NCI-H1417 treated with DMSO at 0.1 percent for 48 hours (cell line): ENCODE data around the gene MCM6.

ENCODE experiments used
- DNase-seq: peaks from one replicate; lab custom pipeline; 2025; lab: John Stamatoyannopoulos, UW

The MCM6 gene

GRCh38 chr2:135863233-135863632 lies 13.0 kb downstream of the MCM6 start:
- DNase-seq = no peak

DNA sequence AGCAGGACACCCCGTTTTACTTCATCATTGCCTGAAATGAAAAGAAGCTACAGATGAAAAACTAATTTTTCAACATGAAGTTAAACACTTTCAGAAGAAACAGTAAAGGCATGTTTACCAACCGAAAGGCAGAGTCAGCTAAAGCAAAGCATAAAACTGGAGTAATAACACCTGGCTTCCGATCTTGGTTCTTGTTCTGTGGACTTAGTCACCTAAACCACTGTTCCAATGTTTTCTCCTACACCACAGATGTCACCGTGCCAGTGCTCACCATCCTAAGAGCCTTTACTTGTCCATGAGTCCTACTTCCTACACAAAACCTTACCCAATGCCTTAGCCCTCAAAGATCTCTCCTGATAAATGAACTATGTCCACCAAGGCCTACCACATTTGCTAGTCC lies 13.5 kb downstream of the MCM6 start:
- DNase-seq = no peak

- no peak for DNase-seq
Measured at GRCh38 chr2:135853401-135853800, 22.8 kb downstream of the MCM6 start.

GRCh38 chr2:135851858-135852257 lies 24.4 kb downstream of the MCM6 start:
- DNase-seq = no peak

- no peak for DNase-seq
Measured at GRCh38 chr2:135850892-135851668, 25.2 kb downstream of the MCM6 start.

DNA sequence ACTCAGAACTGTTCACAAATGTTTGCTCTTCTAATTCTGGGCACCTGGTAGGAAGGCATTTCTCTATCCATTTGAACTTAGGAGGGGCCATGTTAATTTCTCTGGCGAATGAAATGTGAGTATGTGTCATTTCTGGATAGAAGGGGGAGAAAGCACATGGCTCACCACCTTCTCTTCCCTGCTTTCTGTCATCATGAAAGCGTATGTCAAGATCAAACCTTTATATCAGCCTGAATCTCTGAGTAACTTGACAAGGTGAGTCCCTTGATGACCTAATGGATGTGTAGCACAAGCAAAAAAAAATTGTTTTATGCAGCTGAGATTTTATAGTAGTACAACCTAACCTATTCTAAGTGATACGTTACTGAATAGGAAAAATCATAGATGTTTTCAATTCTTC lies 27.2 kb downstream of the MCM6 start:
- no peak for DNase-seq

- no peak for DNase-seq
Measured at GRCh38 chr2:135845997-135846396, 30.2 kb downstream of the MCM6 start.

GRCh38 chr2:135845257-135845656 lies 31.0 kb downstream of the MCM6 start:
- DNase-seq = no peak

- DNase-seq = no peak
Measured at GRCh38 chr2:135844301-135844895, 31.8 kb downstream of the MCM6 start.

GRCh38 chr2:135843671-135844070 lies 32.6 kb downstream of the MCM6 start:
- DNase-seq = no peak

DNA sequence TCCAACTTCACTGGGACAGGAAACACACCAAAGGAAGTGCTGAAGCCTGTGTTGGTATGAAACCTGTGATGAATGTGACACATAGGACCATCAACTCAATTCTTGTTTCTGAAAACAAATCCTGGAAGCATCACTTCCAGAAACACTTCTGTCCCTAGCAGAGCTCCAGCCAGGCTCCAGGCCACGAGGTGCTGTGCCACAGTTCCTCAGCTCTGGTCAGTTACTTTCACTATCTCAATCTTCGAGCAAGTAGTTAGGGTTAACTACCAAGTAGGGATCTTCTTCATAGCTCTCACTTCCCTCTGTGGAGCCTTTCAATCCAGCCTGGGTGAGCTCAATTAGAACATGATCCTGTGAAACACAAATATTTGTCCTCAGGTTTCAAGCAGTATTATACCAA lies 35.6 kb downstream of the MCM6 start:
- DNase-seq = no peak

- DNase-seq = no peak
Measured at GRCh38 chr2:135839713-135840112, 36.5 kb downstream of the MCM6 start.

DNA sequence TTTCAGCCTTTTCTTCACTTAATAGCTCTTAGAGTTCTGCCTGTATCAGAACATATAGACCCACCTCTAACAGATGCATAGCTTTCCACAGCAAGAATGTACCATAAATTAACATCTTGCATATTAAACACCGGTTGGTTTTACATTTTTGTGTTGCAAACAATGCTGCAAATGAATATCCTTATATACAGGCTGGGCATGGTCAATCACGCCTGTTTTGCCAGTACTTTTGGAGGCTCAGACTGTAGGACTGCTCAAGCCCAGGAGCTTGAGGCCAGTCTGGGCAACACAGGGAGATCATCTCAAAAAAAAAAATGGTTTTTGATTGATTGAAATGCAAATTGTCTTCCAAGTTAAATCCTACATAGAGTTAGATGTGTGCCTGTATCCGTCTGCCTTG lies 37.7 kb downstream of the MCM6 start:
- DNase-seq = no peak

- no peak for DNase-seq
Measured at GRCh38 chr2:135836596-135837270, 39.5 kb downstream of the MCM6 start, which contains the start of gene LCT. Gene LCT, minus strand, starts transcription at chr2:135837184. Its CDS starts 15 bp downstream, at chr2:135837169.

GRCh38 chr2:135832891-135833290 lies 43.4 kb downstream of the MCM6 start:
- no peak for DNase-seq

- no peak for DNase-seq
Measured at GRCh38 chr2:135831180-135831812, 44.9 kb downstream of the MCM6 start.

DNA sequence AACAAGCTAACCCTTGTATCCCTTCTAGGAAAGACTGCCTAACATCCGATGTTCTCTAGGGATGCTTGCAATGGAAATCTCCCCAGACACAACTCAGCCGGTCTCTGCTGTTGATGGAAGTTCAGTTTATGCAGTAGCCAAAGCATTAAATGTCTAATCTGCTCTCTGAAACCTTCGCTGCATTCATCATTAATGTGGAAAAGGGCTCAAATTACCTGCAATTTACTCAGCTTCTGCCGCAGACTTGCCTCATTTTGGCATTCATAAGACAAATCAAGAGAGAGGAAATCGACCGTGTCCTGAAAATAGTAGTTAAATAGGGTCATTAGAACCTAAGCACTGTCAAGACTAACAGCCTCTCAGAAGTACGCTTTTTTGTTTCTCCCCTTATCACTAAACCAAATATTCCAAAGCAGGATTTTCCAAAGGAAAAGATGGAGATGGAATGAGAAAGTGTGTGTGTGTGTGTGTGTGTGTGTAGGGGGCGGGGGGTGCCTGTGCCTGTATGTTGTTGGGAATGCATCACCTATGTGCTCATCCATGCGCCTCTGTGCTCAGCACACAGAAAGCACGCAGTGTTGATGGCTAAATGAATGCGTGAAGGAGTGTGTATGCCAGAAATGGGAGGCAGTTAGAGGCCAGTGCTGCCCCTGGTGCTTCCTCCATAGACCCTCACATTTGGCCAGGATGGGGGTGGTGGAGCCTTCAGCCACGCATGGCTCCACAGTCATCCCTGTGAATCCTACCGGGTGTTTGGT lies 46.7 kb downstream of the MCM6 start:
- DNase-seq = peak; percentile 26

GRCh38 chr2:135826544-135826943 lies 49.7 kb downstream of the MCM6 start:
- DNase-seq = no peak

DNA sequence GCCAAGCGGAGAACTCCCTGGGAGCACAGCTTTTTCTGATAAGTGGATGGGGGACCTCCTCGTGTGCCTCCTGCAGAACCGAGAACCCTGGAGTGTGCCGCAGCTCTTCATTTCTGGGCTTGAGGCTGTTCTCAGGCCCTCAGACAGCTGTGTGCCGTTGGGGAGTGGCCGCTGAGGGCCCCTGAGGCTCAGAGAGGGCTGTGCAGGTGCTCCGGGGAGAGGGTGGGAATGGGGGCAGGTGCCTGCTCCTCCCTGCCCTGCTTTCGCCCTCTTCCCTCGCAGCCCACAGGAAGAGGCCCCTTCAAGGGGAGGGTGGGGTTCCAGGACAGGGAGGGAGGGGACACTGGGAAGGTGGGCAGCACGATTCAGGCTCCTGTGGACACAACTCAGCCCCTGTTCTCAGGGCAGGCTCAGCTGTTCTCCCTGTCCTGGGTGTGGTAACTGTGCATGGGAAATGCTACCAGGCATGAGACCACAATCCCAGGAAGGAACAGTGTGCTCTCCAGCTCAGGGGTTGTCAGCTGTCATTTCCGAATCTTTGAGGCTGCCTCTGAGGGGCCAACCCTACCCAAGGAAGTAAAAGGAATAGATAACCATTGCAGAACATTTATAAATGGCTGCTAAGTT lies 50.6 kb downstream of the MCM6 start:
- no peak for DNase-seq

DNA sequence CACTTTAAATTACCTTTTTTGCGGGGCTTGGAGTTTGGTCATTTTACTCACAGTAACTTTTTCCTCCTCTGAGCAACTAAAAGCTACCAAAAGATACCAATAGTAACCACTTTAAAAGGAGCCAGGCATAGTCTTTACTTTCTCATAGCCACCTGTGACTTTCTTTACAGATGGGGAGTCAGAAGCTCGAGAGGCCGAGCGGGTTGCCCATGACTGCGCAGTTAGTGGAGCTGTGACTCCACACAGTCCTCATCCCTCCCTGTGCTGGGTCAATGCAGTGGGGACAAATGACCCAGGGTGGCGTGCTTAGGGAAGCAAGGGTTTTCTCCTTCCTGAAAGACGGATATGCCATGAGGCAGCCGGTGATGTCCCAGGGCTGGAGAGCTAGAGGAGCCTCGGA lies 51.1 kb downstream of the MCM6 start:
- DNase-seq = no peak

DNA sequence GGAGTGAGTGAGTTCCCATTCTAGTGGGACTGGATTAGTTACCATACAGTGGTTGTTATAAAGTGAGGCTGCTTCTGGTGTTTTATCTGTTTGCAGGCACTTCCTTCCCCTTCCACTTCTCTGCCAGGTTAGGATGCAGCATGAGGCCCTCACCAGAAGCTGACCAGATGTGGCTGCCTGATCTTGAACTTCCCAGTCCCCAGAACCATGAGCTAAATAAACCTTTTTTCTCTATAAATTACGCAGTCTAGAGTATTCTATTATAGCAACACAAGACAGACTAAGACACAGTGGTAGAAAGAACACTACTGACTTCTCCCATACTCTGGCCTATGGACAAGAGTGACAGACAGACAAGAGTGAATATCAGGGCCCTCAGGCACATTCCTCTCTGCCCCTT lies 53.4 kb downstream of the MCM6 start:
- no peak for DNase-seq

DNA sequence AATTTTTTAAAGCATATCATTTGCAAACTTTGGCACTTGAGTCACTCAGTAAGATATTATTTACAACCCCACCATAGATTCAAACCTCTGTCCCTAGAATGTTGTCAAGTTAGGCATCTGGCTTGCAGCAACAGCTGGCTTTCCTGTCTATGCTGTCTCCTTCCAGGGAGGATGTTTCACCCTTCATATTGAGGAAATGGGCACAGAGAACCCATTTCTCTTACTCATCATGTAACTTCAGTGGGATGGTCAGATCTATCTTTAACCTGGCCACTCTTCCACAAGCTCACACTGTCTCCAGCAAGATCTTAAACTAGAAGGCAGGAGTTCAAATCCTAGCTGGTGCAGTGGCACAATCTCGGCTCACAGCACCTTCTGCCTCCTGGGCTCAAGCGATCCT lies 55.1 kb downstream of the MCM6 start:
- no peak for DNase-seq
